K562 treated with DMSO at 1 percent for 12 hours (cell line): Measurements from ENCODE around the gene FADS1. TPM values are rescaled to one million over a fixed set of nuclear protein-coding genes. Genes with fewer than 3 reads are reported as not detected.

Experiments used
- total RNA-seq: library from RNA; unstranded; fragments of 300-600 nt; gene quantifications from 2 replicates; pipeline ENCODE4 v1.2.3, GENCODE V29; 2022; ENCODE audit not compliant: insufficient read depth

Gene FADS1
- total RNA-seq = 23.6 and 73.2 TPM in 2 replicates

GRCh38 chr11:61816736-61817455 is at the start of gene FADS1:
TSS of gene FADS1 (minus strand) at chr11:61817003. CDS start at chr11:61816929, 74 bp downstream.

GRCh38 chr11:61827571-61828378 is 11.0 kb upstream of the FADS1 start, which contains the start of gene FADS2:
TSS of gene FADS2 (plus strand) at chr11:61828300. CDS start at chr11:61828391, 91 bp downstream.

GRCh38 chr11:61792310-61793082 is 24.3 kb downstream of the FADS1 start, which contains the start of the genes FEN1 and TMEM258:
TSS of gene FEN1 (plus strand) at chr11:61792911. CDS start at chr11:61795362, 2,451 bp downstream.
TSS of gene TMEM258 (minus strand) at chr11:61792599. CDS start at chr11:61792558, 41 bp downstream.

GRCh38 chr11:61752117-61752924 is 64.5 kb downstream of the FADS1 start, which contains the start of gene MYRF:
TSS of gene MYRF (plus strand) at chr11:61752636. CDS start at chr11:61752745, 109 bp downstream.

Other genes with a start within 250 kb of the FADS1 start
- gene SYT7, start 235.9 kb downstream of the FADS1 start, total RNA-seq = 0.16 TPM in 1 of 2 replicates, not detected in the other
- 0.20 TPM in 1 of 2 replicates, not detected in the other for gene DAGLA, start 136.6 kb downstream of the FADS1 start, total RNA-seq
- gene MYRF, start 64.4 kb downstream of the FADS1 start, total RNA-seq = 7.7 and 25.4 TPM in 2 replicates
- 300 and 514 TPM in 2 replicates for gene TMEM258, start 24.4 kb downstream of the FADS1 start, total RNA-seq
- 142 and 163 TPM in 2 replicates for gene FEN1, start 24.1 kb downstream of the FADS1 start, total RNA-seq
- gene FADS2, start 11.3 kb upstream of the FADS1 start, total RNA-seq = 5.3 and 9.3 TPM in 2 replicates
- gene FADS3, start 74.5 kb upstream of the FADS1 start, total RNA-seq = 33.7 and 44.6 TPM in 2 replicates
- 6.3 and 7.5 TPM in 2 replicates for gene RAB3IL1, start 100.6 kb upstream of the FADS1 start, total RNA-seq
- 8.8 and 12.0 TPM in 2 replicates for gene BEST1, start 133.3 kb upstream of the FADS1 start, total RNA-seq
- gene FTH1, start 150.6 kb upstream of the FADS1 start, total RNA-seq = 4,700 and 4,919 TPM in 2 replicates